Measurements from ENCODE around the gene ARL8A.

GRCh38 chr1:202105571-202106339, 38.8 kb downstream of the ARL8A start:
- TF ChIP-seq CTCF (IDR thresholded peaks at IDR 0.05; ENCODE audit: poor library complexity) (no peak), EZH2phosphoT487 (IDR thresholded peaks at IDR 0.05; ENCODE audit: low read depth, severe bottlenecking, unreplicated experiment) (no peak)

All from hepatocyte (in vitro differentiated cells).